Measurements from ENCODE around the gene PROCR.
"Not testable (repeated sequence)": the region's sequence is repeated elsewhere in the genome, so short reads cannot be mapped to it uniquely, and the experiment has no call there.

PROCR gene

GRCh38 chr20:35196313-35196712, 24.4 kb downstream of the PROCR start:
- TF ChIP-seq, protein P1, sequence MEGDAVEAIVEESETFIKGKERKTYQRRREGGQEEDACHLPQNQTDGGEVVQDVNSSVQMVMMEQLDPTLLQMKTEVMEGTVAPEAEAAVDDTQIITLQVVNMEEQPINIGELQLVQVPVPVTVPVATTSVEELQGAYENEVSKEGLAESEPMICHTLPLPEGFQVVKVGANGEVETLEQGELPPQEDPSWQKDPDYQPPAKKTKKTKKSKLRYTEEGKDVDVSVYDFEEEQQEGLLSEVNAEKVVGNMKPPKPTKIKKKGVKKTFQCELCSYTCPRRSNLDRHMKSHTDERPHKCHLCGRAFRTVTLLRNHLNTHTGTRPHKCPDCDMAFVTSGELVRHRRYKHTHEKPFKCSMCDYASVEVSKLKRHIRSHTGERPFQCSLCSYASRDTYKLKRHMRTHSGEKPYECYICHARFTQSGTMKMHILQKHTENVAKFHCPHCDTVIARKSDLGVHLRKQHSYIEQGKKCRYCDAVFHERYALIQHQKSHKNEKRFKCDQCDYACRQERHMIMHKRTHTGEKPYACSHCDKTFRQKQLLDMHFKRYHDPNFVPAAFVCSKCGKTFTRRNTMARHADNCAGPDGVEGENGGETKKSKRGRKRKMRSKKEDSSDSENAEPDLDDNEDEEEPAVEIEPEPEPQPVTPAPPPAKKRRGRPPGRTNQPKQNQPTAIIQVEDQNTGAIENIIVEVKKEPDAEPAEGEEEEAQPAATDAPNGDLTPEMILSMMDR (IDR thresholded peaks at IDR 0.05; ENCODE audit: insufficient read depth, low read length): no peak
- no peak for TF ChIP-seq POLR2AphosphoS5 (IDR thresholded peaks at IDR 0.05; ENCODE audit: low read depth)
- Histone ChIP-seq H3K27me3 (ENCODE audit: insufficient read depth, poor library complexity, severe bottlenecking) (no peaks in the 10 kb centered on the region), H3K27ac (replicated peaks) (no peak overlapping the region), H3K4me3 (replicated peaks; ENCODE audit: insufficient read depth, low read length) (no peak overlapping the region)
- DNase-seq (ENCODE audit: low read depth in 1 of 2, low spot score in 1 of 2): no peak

- TF ChIP-seq REST (IDR thresholded peaks at IDR 0.05; ENCODE audit: insufficient replicate concordance, low read depth): no peak
- no peak for TF ChIP-seq GABPA (IDR thresholded peaks at IDR 0.05; ENCODE audit: low read depth)
- TF ChIP-seq, protein P1 (IDR thresholded peaks at IDR 0.05; ENCODE audit: insufficient read depth, low read length): no peak
- DNase-seq (ENCODE audit: low read depth in 1 of 2, low spot score in 1 of 2): no peak
- Histone ChIP-seq H3K27me3 (ENCODE audit: insufficient read depth, poor library complexity, severe bottlenecking) (no peaks in the 10 kb centered on the region), H3K4me3 (replicated peaks; ENCODE audit: insufficient read depth, low read length) (no peak overlapping the region), H3K27ac (replicated peaks) (no peak overlapping the region)
Measured at GRCh38 chr20:35199740-35200139, 27.9 kb downstream of the PROCR start.

DNA sequence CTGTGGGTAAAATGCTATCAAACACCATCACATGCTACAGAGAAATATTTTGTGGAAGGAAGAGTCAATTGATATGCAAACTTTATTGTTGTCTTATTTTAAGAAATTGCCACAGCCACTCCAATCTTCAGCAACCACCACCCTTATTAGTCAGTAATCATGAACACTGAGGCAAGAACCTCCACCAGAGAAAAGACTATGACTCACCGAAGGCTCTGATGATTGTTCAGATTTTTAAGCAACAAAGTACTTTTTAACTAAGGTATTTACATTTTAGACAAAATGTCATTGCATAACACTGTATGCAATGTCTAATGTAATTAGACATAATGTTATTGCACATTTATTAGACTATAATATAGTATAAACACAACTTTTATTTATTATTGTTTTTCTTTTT, 28.4 kb downstream of the PROCR start:
- no peak for DNase-seq (ENCODE audit: low read depth in 1 of 2, low spot score in 1 of 2)
- Histone ChIP-seq H3K4me3 (replicated peaks; ENCODE audit: insufficient read depth, low read length) (no peak overlapping the region), H3K27me3 (ENCODE audit: insufficient read depth, poor library complexity, severe bottlenecking) (no peaks in the 10 kb centered on the region), H3K27ac (replicated peaks) (no peak overlapping the region)
- TF ChIP-seq, protein P1 (IDR thresholded peaks at IDR 0.05; ENCODE audit: insufficient read depth, low read length): no peak
- TF ChIP-seq SPI1 (IDR thresholded peaks at IDR 0.05; ENCODE audit: borderline replicate concordance, low read depth): no peak
- TF ChIP-seq REST (IDR thresholded peaks at IDR 0.05; ENCODE audit: insufficient replicate concordance, low read depth): no peak
- no peak for TF ChIP-seq GABPA (IDR thresholded peaks at IDR 0.05; ENCODE audit: low read depth)
- no peak for TF ChIP-seq POLR2AphosphoS5 (IDR thresholded peaks at IDR 0.05; ENCODE audit: low read depth)

- not testable (repeated sequence) for H3K27ac ChIP-seq (replicated peaks); DNase-seq (ENCODE audit: low read depth in 1 of 2, low spot score in 1 of 2); H3K27me3 ChIP-seq (ENCODE audit: insufficient read depth, poor library complexity, severe bottlenecking); H3K4me3 ChIP-seq (replicated peaks; ENCODE audit: insufficient read depth, low read length)
Measured at GRCh38 chr20:35201467-35201866, 29.6 kb downstream of the PROCR start.

All from HL-60 (cell line).